Naive thymus-derived CD4-positive, alpha-beta T cell (primary cell): ENCODE data around the gene RNASE4. TPM values are rescaled to one million over a fixed set of nuclear protein-coding genes. Genes with fewer than 3 reads are reported as not detected.

Source experiments
- ATAC-seq: fragments of 150-1000 bp; cut with Tn5 transposase; 2 replicates; pipeline ENCODE4 v1.10.0; 2021; ENCODE audit warnings: mild to moderate bottlenecking, moderate library complexity
- CTCF ChIA-PET: fragments of 350-600 bp; sonication (Branson Sonifier 250); formaldehyde crosslinking; loops from one replicate; lab custom pipeline; 2021; ENCODE audit warnings: antibody characterized with exemption; lab: Charles Lee
- POLR2A ChIA-PET: fragments of 350-600 bp; sonication (Branson Sonifier 250); formaldehyde crosslinking; loops from one replicate; lab custom pipeline; 2021; ENCODE audit warnings: antibody characterized with exemption, inconsistent platforms; lab: Charles Lee
- DNase-seq, 9 donors: peaks; one replicate each; pipeline versions ENCODE4 v3.0.0 to v3.0.0-alpha.2; 2020 to 2022; ENCODE audit warnings: mixed read lengths in 1 of 9
- H3K27ac ChIP-seq: one replicate; pipeline ENCODE4 v1.7.0; 2013; ENCODE audit warnings: mild to moderate bottlenecking, low read depth, low read length, moderate library complexity
- H3K27me3 ChIP-seq, 2 donors: one replicate each; pipeline ENCODE4 v1.7.0; 2013; ENCODE audit warnings: low read length in 2 of 2, mild to moderate bottlenecking in 2 of 2, moderate library complexity in 2 of 2; ENCODE audit not compliant: control insufficient read depth in 2 of 2, insufficient read depth in 2 of 2
- H3K36me3 ChIP-seq, 3 experiments: 1 replicate in 2 of 3; 2 replicates in 1 of 3; pipeline ENCODE4 v1.7.0; 2013; ENCODE audit warnings: low read length in 3 of 3, mild to moderate bottlenecking in 3 of 3, moderate library complexity in 1 of 3; ENCODE audit not compliant: insufficient read depth in 3 of 3, control insufficient read depth in 2 of 3
- H3K4me1 ChIP-seq, 2 donors: one replicate each; pipeline ENCODE4 v1.7.0; 2013; ENCODE audit warnings: low read length in 2 of 2, mild to moderate bottlenecking in 2 of 2, moderate library complexity in 1 of 2; ENCODE audit not compliant: control insufficient read depth in 2 of 2, insufficient read depth in 2 of 2
- H3K4me3 ChIP-seq: 2 replicates; pipeline ENCODE4 v1.7.0; 2013; ENCODE audit warnings: mild to moderate bottlenecking, low read length
- H3K9me3 ChIP-seq, 3 experiments: 1 replicate in 2 of 3; 2 replicates in 1 of 3; pipeline ENCODE4 v1.7.0; 2013; ENCODE audit warnings: low read length in 3 of 3; ENCODE audit not compliant: control insufficient read depth in 2 of 3
- H3K27ac Mint-ChIP-seq, 9 donors: one replicate each; pipeline ENCODE4 v1.8.0; 2020 to 2022; ENCODE audit warnings: mixed read lengths in 9 of 9, mild to moderate bottlenecking in 8 of 9, moderate library complexity in 5 of 9, inconsistent platforms in 2 of 9
- H3K27me3 Mint-ChIP-seq, 5 donors: one replicate each; pipeline ENCODE4 v1.8.0; 2021 to 2022; ENCODE audit warnings: mixed read lengths in 5 of 5, mild to moderate bottlenecking in 1 of 5
- H3K36me3 Mint-ChIP-seq, 5 donors: one replicate each; pipeline ENCODE4 v1.8.0; 2020 to 2022; ENCODE audit warnings: mixed read lengths in 5 of 5, mild to moderate bottlenecking in 3 of 5, inconsistent platforms in 1 of 5
- H3K4me1 Mint-ChIP-seq, 7 donors: one replicate each; pipeline ENCODE4 v1.8.0; 2020 to 2022; ENCODE audit warnings: mixed read lengths in 7 of 7, mild to moderate bottlenecking in 3 of 7, inconsistent platforms in 1 of 7
- H3K4me3 Mint-ChIP-seq, 10 donors: one replicate each; pipeline ENCODE4 v1.8.0; 2020 to 2022; ENCODE audit warnings: mild to moderate bottlenecking in 10 of 10, mixed read lengths in 10 of 10, moderate library complexity in 6 of 10, inconsistent platforms in 2 of 10
- H3K9me3 Mint-ChIP-seq, 11 donors: one replicate each; pipeline ENCODE4 v1.8.0; 2020 to 2022; ENCODE audit warnings: mixed read lengths in 11 of 11, mild to moderate bottlenecking in 4 of 11, inconsistent platforms in 1 of 11, moderate library complexity in 1 of 11
- intact Hi-C, 2 donors: fragments of 100-400 bp; cut with micrococcal nuclease; formaldehyde crosslinking; loops; one replicate each; pipeline ENCODE4 v1.15.1; 2023
- polyA plus RNA-seq, 2 donors: library from polyadenylated mRNA; unstranded; fragments of 300-500 nt; fragmentation: Illumina TruSeq; gene quantifications; one replicate each; pipeline ENCODE4 v1.2.3, GENCODE V29; 2021
- total RNA-seq, 6 experiments: library from RNA in 5 of 6; stranded (reverse) in 5 of 6; gene quantifications; 1 replicate in 5 of 6; 2 replicates in 1 of 6; pipeline ENCODE4 v1.2.3 and lab custom pipeline; 2021 to 2026

The RNASE4 gene
- total and polyA plus RNA-seq, 7 experiments from 2014 or later: 0.17 to 4.2 (median 0.47) TPM; not detected in 1

GRCh38 chr14:20667957-20668356, 16.4 kb upstream of the RNASE4 start:
- H3K9me3 ChIP-seq: no peaks in the 10 kb centered on the region
- H3K36me3 Mint-ChIP-seq: peaks cover 0 to 8% (median 0%) of the 10 kb centered on the region in 5 donors
- H3K27ac Mint-ChIP-seq: peak overlapping the region in 7 of 9 donors; percentile 13 to 90 (median 59)
- ATAC-seq (peak; percentile 39), DNase-seq (no peak)
- ChIA-PET POLR2A (interaction anchor here (0.9 to 3.9 kb wide), 3 partner anchors 13 to 44 kb away, joined by 3 to 18 read pairs (median 6); partner anchors contain the start of gene RNASE4), CTCF (interaction anchor here (0.9 kb wide), 1 partner anchor 13 kb away, joined by 3 read pairs; no protein-coding TSS in a partner anchor)
- no peaks in the 10 kb centered on the region for H3K27me3 ChIP-seq
- peaks cover 0 to 8% (median 5%) of the 10 kb centered on the region in 5 donors for H3K27me3 Mint-ChIP-seq
- H3K9me3 Mint-ChIP-seq: peaks cover 0 to 4% (median 0%) of the 10 kb centered on the region in 11 donors
- H3K36me3 ChIP-seq: no peaks in the 10 kb centered on the region
- H3K4me1 ChIP-seq: peaks cover 9 to 12% of the 10 kb centered on the region in 2 donors
- no peak overlapping the region for H3K27ac ChIP-seq
- no peak overlapping the region for H3K4me3 ChIP-seq
- peaks cover 14 to 51% (median 20%) of the 10 kb centered on the region in 7 donors for H3K4me1 Mint-ChIP-seq
- H3K4me3 Mint-ChIP-seq: peak overlapping the region in 5 of 10 donors; percentile 9 to 71 (median 17)
- intact Hi-C loops: loop anchor here in 1 of 2 donors (5.0 kb wide), 1 partner anchor 36 kb away; no protein-coding TSS in a partner anchor

DNA sequence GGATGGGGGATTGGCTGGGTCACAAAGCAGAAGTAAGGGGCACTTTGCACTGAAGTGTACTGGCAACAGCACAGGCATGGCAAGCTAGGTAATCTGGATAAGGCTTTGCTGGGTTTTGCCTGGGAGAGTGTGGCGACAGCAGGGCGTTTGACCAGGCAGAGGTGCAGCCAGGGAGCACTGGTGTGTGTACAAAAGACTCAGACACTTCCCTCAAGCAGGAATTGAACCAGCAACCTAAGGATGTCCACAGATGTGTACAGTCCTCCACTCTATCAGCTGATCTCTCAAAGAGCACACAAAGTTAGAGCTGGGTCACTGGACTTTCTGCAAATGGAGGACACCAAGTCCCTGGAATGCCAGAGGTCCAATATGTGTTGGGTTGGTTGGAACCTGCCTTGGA, 15.4 kb upstream of the RNASE4 start:
- Histone ChIP-seq H3K9me3 (no peaks in the 10 kb centered on the region), H3K27ac (no peak overlapping the region), H3K27me3 (no peaks in the 10 kb centered on the region), H3K36me3 (no peaks in the 10 kb centered on the region), H3K4me1 (peaks cover 4 to 9% of the 10 kb centered on the region in 2 donors), H3K4me3 (no peak overlapping the region)
- Mint-ChIP-seq H3K9me3 (peaks cover 0 to 4% (median 0%) of the 10 kb centered on the region in 11 donors), H3K27ac (no peak overlapping the region), H3K36me3 (peaks cover 0 to 8% (median 0%) of the 10 kb centered on the region in 5 donors), H3K4me3 (no peak overlapping the region), H3K27me3 (no peaks in the 10 kb centered on the region), H3K4me1 (peaks cover 6 to 41% (median 15%) of the 10 kb centered on the region in 7 donors)
- POLR2A ChIA-PET: interaction anchor here (0.9 to 3.9 kb wide), 3 partner anchors 12 to 43 kb away, joined by 3 to 18 read pairs (median 6); partner anchors contain the start of gene RNASE4
- ATAC-seq: no peak
- DNase-seq: no peak
- intact Hi-C loops: loop anchor here in 1 of 2 donors (5.0 kb wide), 1 partner anchor 37 kb away; no protein-coding TSS in a partner anchor
- CTCF ChIA-PET: interaction anchor here (0.8 to 1.2 kb wide), 2 partner anchors 10 to 55 kb away, joined by 3 read pairs; no protein-coding TSS in a partner anchor

GRCh38 chr14:20671597-20672283, 12.6 kb upstream of the RNASE4 start:
- no peak for ATAC-seq
- DNase-seq: no peak
- no peaks in the 10 kb centered on the region for H3K36me3 ChIP-seq
- no peak overlapping the region for H3K27ac Mint-ChIP-seq
- no peaks in the 10 kb centered on the region for H3K9me3 ChIP-seq
- no peak overlapping the region for H3K27ac ChIP-seq
- peaks cover 4 to 9% of the 10 kb centered on the region in 2 donors for H3K4me1 ChIP-seq
- H3K4me1 Mint-ChIP-seq: peaks cover 6 to 29% (median 14%) of the 10 kb centered on the region in 7 donors
- intact Hi-C loops: no loop called here
- H3K27me3 Mint-ChIP-seq: peaks cover 0 to 6% (median 0%) of the 10 kb centered on the region in 5 donors
- no peak overlapping the region for H3K4me3 ChIP-seq
- peaks cover 0 to 4% (median 0%) of the 10 kb centered on the region in 11 donors for H3K9me3 Mint-ChIP-seq
- CTCF ChIA-PET: no interaction called here
- no peak overlapping the region for H3K4me3 Mint-ChIP-seq
- peaks cover 0 to 8% (median 0%) of the 10 kb centered on the region in 5 donors for H3K36me3 Mint-ChIP-seq
- POLR2A ChIA-PET: interaction anchor here (0.7 kb wide), 1 partner anchor 102 kb away, joined by 3 read pairs; no protein-coding TSS in a partner anchor
- H3K27me3 ChIP-seq: no peaks in the 10 kb centered on the region

DNA sequence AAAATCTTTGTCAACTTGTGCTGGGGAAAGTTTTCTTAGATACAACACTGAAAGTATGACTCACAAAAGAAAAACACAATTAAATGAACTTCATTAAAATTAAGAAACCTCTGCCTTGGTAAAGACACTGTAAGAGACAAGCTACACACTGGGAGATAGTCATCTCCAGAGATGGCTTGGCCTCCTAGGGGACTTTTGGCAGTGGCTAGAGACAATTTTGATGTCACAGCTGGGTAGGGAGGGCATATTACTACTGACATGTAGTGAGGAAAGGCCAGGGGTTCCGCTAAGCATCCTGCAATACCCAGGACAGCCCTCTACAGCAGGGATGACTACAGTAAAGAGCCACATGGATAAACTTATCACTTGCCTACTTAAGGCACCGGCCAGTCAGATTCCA, 8.7 kb upstream of the RNASE4 start:
- intact Hi-C loops: no loop called here
- Histone ChIP-seq H3K36me3 (no peaks in the 10 kb centered on the region), H3K27ac (no peak overlapping the region), H3K27me3 (no peaks in the 10 kb centered on the region), H3K4me1 (peaks cover 9 to 12% of the 10 kb centered on the region in 2 donors), H3K4me3 (no peak overlapping the region), H3K9me3 (no peaks in the 10 kb centered on the region)
- Mint-ChIP-seq H3K4me1 (peaks cover 5 to 22% (median 13%) of the 10 kb centered on the region in 7 donors), H3K27ac (no peak overlapping the region), H3K27me3 (peaks cover 0 to 6% (median 0%) of the 10 kb centered on the region in 5 donors), H3K36me3 (no peaks in the 10 kb centered on the region), H3K4me3 (no peak overlapping the region), H3K9me3 (no peaks in the 10 kb centered on the region)
- POLR2A ChIA-PET: interaction anchor here (1.1 kb wide), 1 partner anchor 9 kb away, joined by 3 read pairs; the partner anchor contains the start of gene RNASE4
- CTCF ChIA-PET: interaction anchor here (0.6 to 1.6 kb wide), 4 partner anchors 12 to 349 kb away, joined by 3 to 5 read pairs (median 4); no protein-coding TSS in a partner anchor
- no peak for DNase-seq
- no peak for ATAC-seq

- no peak for DNase-seq
- H3K36me3 Mint-ChIP-seq: no peaks in the 10 kb centered on the region
- H3K4me3 Mint-ChIP-seq: no peak overlapping the region
- ChIA-PET POLR2A (interaction anchor here (1.1 kb wide), 1 partner anchor 9 kb away, joined by 3 read pairs; the partner anchor contains the start of gene RNASE4), CTCF (interaction anchor here (0.6 to 1.6 kb wide), 4 partner anchors 13 to 349 kb away, joined by 3 to 5 read pairs (median 4); no protein-coding TSS in a partner anchor)
- H3K27ac Mint-ChIP-seq: no peak overlapping the region
- H3K36me3 ChIP-seq: no peaks in the 10 kb centered on the region
- H3K9me3 ChIP-seq: no peaks in the 10 kb centered on the region
- H3K27me3 Mint-ChIP-seq: peaks cover 0 to 6% (median 0%) of the 10 kb centered on the region in 5 donors
- no peak overlapping the region for H3K27ac ChIP-seq
- H3K4me1 ChIP-seq: peaks cover 12 to 16% of the 10 kb centered on the region in 2 donors
- no peaks in the 10 kb centered on the region for H3K27me3 ChIP-seq
- H3K4me1 Mint-ChIP-seq: peaks cover 9 to 26% (median 17%) of the 10 kb centered on the region in 7 donors
- ATAC-seq: no peak
- peaks cover 0 to under 1% (median 0%) of the 10 kb centered on the region in 11 donors for H3K9me3 Mint-ChIP-seq
- intact Hi-C loops: no loop called here
- no peak overlapping the region for H3K4me3 ChIP-seq
Measured at GRCh38 chr14:20676072-20676471, 8.3 kb upstream of the RNASE4 start.

GRCh38 chr14:20679907-20680306, 4.5 kb upstream of the RNASE4 start:
- POLR2A ChIA-PET: interaction anchor here (0.5 to 6.2 kb wide), 7 partner anchors 11 to 265 kb away, joined by 3 to 73 read pairs (median 18); partner anchors contain the start of gene TEP1
- no peak overlapping the region for H3K4me3 ChIP-seq
- H3K4me1 ChIP-seq: peaks cover 18 to 24% of the 10 kb centered on the region in 2 donors
- Mint-ChIP-seq H3K36me3 (peaks cover 0 to 3% (median 0%) of the 10 kb centered on the region in 5 donors), H3K9me3 (peaks cover 0 to 9% (median 0%) of the 10 kb centered on the region in 11 donors), H3K4me1 (peaks cover 10 to 31% (median 27%) of the 10 kb centered on the region in 7 donors), H3K27me3 (peaks cover 0 to 6% (median 0%) of the 10 kb centered on the region in 5 donors), H3K4me3 (no peak overlapping the region), H3K27ac (no peak overlapping the region)
- CTCF ChIA-PET: interaction anchor here (0.6 to 4.3 kb wide), 3 partner anchors 12 to 71 kb away, joined by 3 to 30 read pairs (median 19); no protein-coding TSS in a partner anchor
- intact Hi-C loops: loop anchor here (5.0 kb wide), 5 partner anchors 292 to 587 kb away; partner anchors contain the start of genes HNRNPC (in 1 of the 2), METTL17 (in 1 of the 2) and TMEM253 (in 1 of the 2)
- H3K36me3 ChIP-seq: peaks cover 0 to 6% (median 0%) of the 10 kb centered on the region in 3 experiments
- no peak overlapping the region for H3K27ac ChIP-seq
- H3K9me3 ChIP-seq: no peaks in the 10 kb centered on the region
- no peak for ATAC-seq
- no peaks in the 10 kb centered on the region for H3K27me3 ChIP-seq
- DNase-seq: no peak
